KOPT-K1 (cell line): Measurements from ENCODE around the gene SURF1.
"Not testable (repeated sequence)": the region's sequence is repeated elsewhere in the genome, so short reads cannot be mapped to it uniquely, and the experiment has no call there.

Experiments used
- H3K27ac ChIP-seq: fragments of 200-600 bp; sonication (generic); 2 replicates; pipeline ENCODE4 v1.5.1; 2016; ENCODE audit warnings: antibody characterized with exemption, mild to moderate bottlenecking, low read depth, low read length; ENCODE audit not compliant: poor library complexity, severe bottlenecking
- H3K36me3 ChIP-seq: fragments of 200-600 bp; sonication (generic); 2 replicates; pipeline ENCODE4 v1.5.1; 2017; ENCODE audit warnings: antibody characterized with exemption, mild to moderate bottlenecking, low read length, moderate library complexity; ENCODE audit not compliant: insufficient read depth
- H3K9me3 ChIP-seq: fragments of 200-600 bp; sonication (generic); 2 replicates; pipeline ENCODE4 v1.5.1; 2017; ENCODE audit warnings: antibody characterized with exemption, low read length, mild to moderate bottlenecking; ENCODE audit not compliant: insufficient read depth, poor library complexity, severe bottlenecking

The SURF1 gene

GRCh38 chr9:133333011-133333410 lies 23.3 kb downstream of the SURF1 start:
- Histone ChIP-seq H3K36me3 (peaks cover 50% of the 10 kb centered on the region), H3K27ac (no peak overlapping the region), H3K9me3 (no peaks in the 10 kb centered on the region)

- peaks cover 50% of the 10 kb centered on the region for H3K36me3 ChIP-seq
- H3K9me3 ChIP-seq, result no peaks in the 10 kb centered on the region
- no peak overlapping the region for H3K27ac ChIP-seq
Observed at GRCh38 chr9:133332381-133332730, 23.9 kb downstream of the SURF1 start.

- H3K27ac ChIP-seq, result no peak overlapping the region
- peaks cover 50% of the 10 kb centered on the region for H3K36me3 ChIP-seq
- H3K9me3 ChIP-seq, result no peaks in the 10 kb centered on the region
Observed at GRCh38 chr9:133331641-133332380, 24.5 kb downstream of the SURF1 start.

DNA sequence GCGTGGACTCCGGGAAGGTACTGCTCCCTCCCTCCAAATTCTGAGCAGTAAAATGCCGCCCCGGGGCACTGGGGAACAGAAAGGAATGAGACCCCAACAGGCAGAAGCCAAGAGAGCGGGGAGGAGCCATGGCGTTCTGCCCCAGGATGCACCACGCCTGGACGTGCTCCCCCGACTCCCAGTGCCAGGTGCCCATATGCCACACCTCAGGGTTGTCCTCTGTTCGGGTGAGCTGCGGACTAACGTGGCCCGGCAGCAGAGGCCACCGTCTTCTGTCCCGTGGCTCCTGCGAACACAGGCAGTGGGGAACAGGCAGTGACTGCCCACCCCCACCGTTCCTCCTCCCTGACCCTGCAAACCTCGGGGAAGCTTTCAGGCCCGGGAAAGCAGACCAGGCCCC lies 25.1 kb downstream of the SURF1 start:
- H3K9me3 ChIP-seq, result no peaks in the 10 kb centered on the region
- peaks cover 50% of the 10 kb centered on the region for H3K36me3 ChIP-seq
- no peak overlapping the region for H3K27ac ChIP-seq

- H3K36me3 ChIP-seq, result peaks cover 49% of the 10 kb centered on the region
- not testable (repeated sequence) for H3K27ac ChIP-seq, H3K9me3 ChIP-seq
Observed at GRCh38 chr9:133329306-133330156, 26.8 kb downstream of the SURF1 start.

- no peak overlapping the region for H3K27ac ChIP-seq
- H3K36me3 ChIP-seq, result peaks cover 33% of the 10 kb centered on the region
- H3K9me3 ChIP-seq, result no peaks in the 10 kb centered on the region
Observed at GRCh38 chr9:133327834-133328484, 28.3 kb downstream of the SURF1 start.

DNA sequence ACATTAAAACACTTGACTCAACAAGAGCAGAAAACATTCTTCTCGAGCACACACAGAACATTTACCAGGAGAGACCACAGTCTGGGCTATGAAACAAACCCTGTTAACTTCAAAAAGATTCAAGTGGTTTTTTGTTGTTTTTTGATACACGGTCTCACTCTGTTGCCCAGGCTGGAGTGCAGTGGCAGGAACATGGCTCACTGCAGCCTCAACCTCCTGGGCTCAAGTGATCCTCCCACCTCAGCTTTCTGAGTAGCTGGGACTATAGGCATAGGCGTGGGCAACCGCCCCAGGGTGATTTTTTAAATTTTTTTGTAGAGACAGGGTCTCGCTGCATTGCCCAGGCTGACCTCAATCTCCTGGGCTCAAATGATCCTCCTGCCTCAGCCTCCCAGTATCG lies 29.3 kb downstream of the SURF1 start:
- H3K36me3 ChIP-seq, result peaks cover 24% of the 10 kb centered on the region
- H3K9me3 ChIP-seq, H3K27ac ChIP-seq: not testable (repeated sequence)

DNA sequence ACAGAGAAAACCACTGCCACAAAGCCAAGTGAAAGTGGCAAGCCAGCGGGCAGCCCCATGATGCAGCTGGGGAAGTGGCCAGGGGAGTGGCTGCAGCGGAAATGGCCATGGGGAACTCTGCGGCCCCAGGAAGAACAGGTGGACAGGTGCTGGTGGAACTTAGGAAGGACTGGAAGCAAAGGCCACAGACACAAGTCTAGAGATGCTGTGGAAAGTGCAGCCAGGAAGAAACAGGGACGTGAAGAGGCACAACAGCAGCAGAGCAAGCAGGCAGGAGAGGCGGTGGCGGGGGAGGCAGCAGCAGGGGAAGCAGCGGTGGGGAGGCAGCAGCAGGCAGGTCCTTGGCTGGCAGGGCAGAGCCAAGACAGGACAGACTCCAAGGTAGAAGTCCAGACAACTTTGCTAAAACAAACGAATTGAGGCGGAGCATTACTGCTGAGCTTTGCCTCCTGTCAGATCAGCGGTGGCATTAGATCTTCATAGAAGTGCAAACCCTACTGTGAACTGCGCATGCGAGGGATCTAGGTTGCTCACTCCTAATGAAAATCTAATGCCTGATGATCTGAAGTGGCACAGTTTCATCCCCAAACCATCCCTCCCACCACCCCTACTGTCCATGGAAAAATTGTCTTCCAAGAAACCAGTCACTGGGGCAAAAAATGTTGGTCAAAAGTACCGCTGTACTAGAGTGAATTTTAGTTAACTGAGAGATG lies 32.1 kb downstream of the SURF1 start:
- no peak overlapping the region for H3K27ac ChIP-seq
- no peaks in the 10 kb centered on the region for H3K9me3 ChIP-seq

DNA sequence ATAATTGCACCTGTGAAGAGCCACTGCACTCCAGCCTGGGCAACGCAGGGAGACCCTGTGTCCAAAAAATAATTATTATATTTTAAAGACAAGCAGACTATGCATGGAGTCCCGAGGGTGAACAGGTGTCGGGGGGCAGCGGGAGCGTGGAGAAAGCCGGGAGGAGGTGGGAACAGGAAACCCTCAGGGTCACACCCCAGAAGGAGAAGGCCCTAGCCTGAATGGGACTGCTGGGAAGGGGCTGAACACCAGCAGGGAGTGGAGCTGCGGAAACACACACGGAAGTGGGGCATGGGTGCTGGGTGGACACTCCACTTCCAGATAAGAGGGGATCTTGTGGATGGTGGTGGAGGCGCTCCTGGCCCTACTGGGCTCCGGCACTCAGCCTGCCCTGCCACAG lies 33.1 kb downstream of the SURF1 start:
- Histone ChIP-seq H3K9me3 (no peaks in the 10 kb centered on the region), H3K27ac (no peak overlapping the region), H3K36me3 (no peaks in the 10 kb centered on the region)

More for the DNA sequence above, 32.1 kb downstream of the SURF1 start:
- no peaks in the 10 kb centered on the region for H3K36me3 ChIP-seq

DNA sequence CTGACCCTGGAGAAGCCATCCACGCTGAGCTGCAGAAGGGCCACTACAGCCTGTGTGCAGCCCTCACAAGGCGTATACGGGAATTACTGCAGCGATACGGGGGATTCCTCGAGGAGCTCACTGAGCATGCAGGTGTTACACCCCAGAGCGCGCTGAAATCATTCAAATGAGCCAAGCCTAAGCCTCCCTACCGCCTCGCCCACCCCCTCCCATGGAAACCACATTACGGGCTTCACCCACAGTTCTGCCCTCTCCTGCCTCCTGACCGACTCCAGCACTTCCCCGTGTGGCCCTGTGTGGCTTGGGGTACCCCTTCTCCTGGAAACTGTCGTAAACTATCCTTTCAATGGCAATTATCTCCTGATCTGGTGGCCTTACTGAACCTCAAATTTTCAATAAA lies 33.6 kb downstream of the SURF1 start:
- no peak overlapping the region for H3K27ac ChIP-seq
- no peaks in the 10 kb centered on the region for H3K9me3 ChIP-seq
- H3K36me3 ChIP-seq, result no peaks in the 10 kb centered on the region

DNA sequence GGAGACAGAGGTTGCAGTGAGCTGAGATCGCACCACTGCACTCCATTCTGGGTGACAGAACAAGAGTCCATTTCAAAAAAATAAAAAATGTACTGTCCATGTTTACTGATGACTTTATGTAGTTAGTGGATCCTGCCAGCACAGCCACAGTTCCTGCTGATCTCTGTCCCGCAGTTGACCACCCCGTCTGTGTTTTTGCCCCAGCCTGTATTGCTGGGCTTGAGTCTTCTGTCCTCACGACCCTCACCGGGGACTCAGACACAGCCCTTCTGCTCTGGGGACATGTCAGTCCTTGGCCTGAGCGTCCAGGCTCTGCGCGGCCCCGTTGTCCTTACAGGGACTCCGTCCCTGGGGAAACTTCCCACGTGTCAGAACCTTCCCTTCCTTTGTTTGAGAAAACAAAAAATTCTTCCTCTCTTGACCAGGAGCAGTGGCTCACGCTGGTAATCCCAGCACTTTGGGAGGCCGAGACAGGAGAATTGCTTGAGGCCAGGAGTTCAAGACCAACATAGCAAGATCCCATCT lies 34.8 kb downstream of the SURF1 start:
- Histone ChIP-seq H3K27ac (no peak overlapping the region), H3K9me3 (no peaks in the 10 kb centered on the region), H3K36me3 (no peaks in the 10 kb centered on the region)

GRCh38 chr9:133320421-133320881 lies 35.8 kb downstream of the SURF1 start:
- Histone ChIP-seq H3K9me3 (no peaks in the 10 kb centered on the region), H3K36me3 (no peaks in the 10 kb centered on the region), H3K27ac (no peak overlapping the region)

GRCh38 chr9:133317551-133317950 lies 38.7 kb downstream of the SURF1 start:
- not testable (repeated sequence) for H3K27ac ChIP-seq, H3K36me3 ChIP-seq, H3K9me3 ChIP-seq

DNA sequence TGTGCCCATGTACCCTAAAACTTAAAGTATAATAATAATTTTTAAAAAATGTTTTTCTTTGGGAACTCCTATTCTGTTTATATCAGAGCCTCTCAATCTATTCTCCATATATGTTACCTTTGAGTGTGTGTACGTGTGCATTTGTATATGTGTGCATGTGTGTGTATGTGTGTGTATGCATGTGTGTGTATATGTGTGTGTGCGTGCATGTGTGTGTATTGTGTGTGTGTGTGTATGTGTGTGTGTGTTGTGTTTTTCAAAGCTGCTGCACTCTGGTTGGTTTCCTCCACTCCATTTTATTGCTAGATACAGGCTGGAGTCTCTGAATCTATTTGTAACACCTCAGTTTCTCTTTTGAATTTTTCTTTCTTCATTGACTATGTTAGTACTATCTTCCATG lies 40.3 kb downstream of the SURF1 start:
- no peak overlapping the region for H3K27ac ChIP-seq
- no peaks in the 10 kb centered on the region for H3K9me3 ChIP-seq
- no peaks in the 10 kb centered on the region for H3K36me3 ChIP-seq

GRCh38 chr9:133309608-133310007 lies 46.7 kb downstream of the SURF1 start:
- Histone ChIP-seq H3K36me3 (no peaks in the 10 kb centered on the region), H3K27ac (no peak overlapping the region), H3K9me3 (peaks cover 4% of the 10 kb centered on the region)
